ENCODE measurements around the gene NUP93. TPM values are rescaled to one million over a fixed set of nuclear protein-coding genes. Genes with fewer than 3 reads are reported as not detected.

The NUP93 gene
- polyA plus RNA-seq, 1 of the 3 experiments (the other 2 are of a cell fraction): 43.1 TPM

- CTCF ChIA-PET: interaction anchor here (1.0 to 3.6 kb wide), 5 partner anchors 10 to 95 kb away, joined by 3 to 18 read pairs (median 3); no protein-coding TSS in a partner anchor
- no peak for TF ChIP-seq ZBTB33 (IDR thresholded peaks at IDR 0.05; ENCODE audit: borderline replicate concordance, low read depth)
- TF ChIP-seq FOSL2 (IDR thresholded peaks at IDR 0.05; ENCODE audit: borderline replicate concordance, low read depth): no peak
- TF ChIP-seq ELF1 (IDR thresholded peaks at IDR 0.05): no peak
- no peak for TF ChIP-seq TCF12 (IDR thresholded peaks at IDR 0.05)
- TF ChIP-seq RFX5 (IDR thresholded peaks at IDR 0.05; ENCODE audit: low read length): no peak
- no peak for TF ChIP-seq FOXM1 (IDR thresholded peaks at IDR 0.05; ENCODE audit: low read depth)
- no peak for TF ChIP-seq MXI1 (IDR thresholded peaks at IDR 0.05; ENCODE audit: low read depth, low read length)
- TF ChIP-seq FOXJ3 (CRISPR knock-in tag; IDR thresholded peaks at IDR 0.05): no peak
- no peak for TF ChIP-seq TEAD4 (IDR thresholded peaks at IDR 0.05; ENCODE audit: borderline replicate concordance, insufficient read depth)
- TF ChIP-seq PBX3 (IDR thresholded peaks at IDR 0.05): no peak
- no peak for TF ChIP-seq SMC3 (IDR thresholded peaks at IDR 0.05; ENCODE audit: low read depth, low read length)
- no peak for TF ChIP-seq REST (IDR thresholded peaks at IDR 0.05; ENCODE audit: low read depth, low read length)
- TF ChIP-seq USF2 (IDR thresholded peaks at IDR 0.05; ENCODE audit: borderline replicate concordance, low read depth, low read length): no peak
- TF ChIP-seq EP300 (IDR thresholded peaks at IDR 0.05; ENCODE audit: borderline replicate concordance in 1 of 2, low read depth in 1 of 2, low read length in 1 of 2): no peak
- no peak for TF ChIP-seq SIN3A (IDR thresholded peaks at IDR 0.05; ENCODE audit: borderline replicate concordance, low read depth, low read length)
- TF ChIP-seq CHD2 (IDR thresholded peaks at IDR 0.05; ENCODE audit: low read length, partially characterized antibody): no peak
- TF ChIP-seq YY1 (IDR thresholded peaks at IDR 0.05; ENCODE audit: low read depth): no peak
- no peak for TF ChIP-seq MEF2A (IDR thresholded peaks at IDR 0.05; ENCODE audit: borderline replicate concordance, low read depth)
- no peak for TF ChIP-seq TAF1 (IDR thresholded peaks at IDR 0.05; ENCODE audit: borderline replicate concordance, low read depth, low read length)
- no peak for TF ChIP-seq JUND (IDR thresholded peaks at IDR 0.05)
These were observed 127.0 kb downstream of the NUP93 start for GRCh38 chr16:56856876-56857447.

More at GRCh38 chr16:56856876-56857447, 127.0 kb downstream of the NUP93 start:
- H3K36me3 ChIP-seq (replicated peaks in 1 of 2; ENCODE audit: control insufficient read depth in 1 of 2, insufficient read depth in 2 of 2, low read length in 1 of 2): no peaks in the 10 kb centered on the region
- no peak overlapping the region for H2AFZ ChIP-seq (ENCODE audit: low read depth)
- no peaks in the 10 kb centered on the region for H3K9me3 ChIP-seq
- no peaks in the 10 kb centered on the region for H3K27me3 ChIP-seq (ENCODE audit: insufficient read depth)
- no peaks in the 10 kb centered on the region for H3K9me2 ChIP-seq
- no peak overlapping the region for H3K4me2 ChIP-seq
- H3K27ac ChIP-seq (ENCODE audit: low read depth in 2 of 2, low read length in 1 of 2): no peak overlapping the region
- POLR2A ChIA-PET: no interaction called here
- H3K4me3 ChIP-seq (ENCODE audit: low read depth in 2 of 2, low read length in 1 of 2): no peak overlapping the region
- H3K9ac ChIP-seq: no peak overlapping the region
- peaks cover 0 to 19% of the 10 kb centered on the region in 2 experiments; a peak in 2 of 4 replicates for H3K4me1 ChIP-seq (ENCODE audit: control insufficient read depth in 1 of 2, insufficient read depth in 2 of 2, low read depth in 1 of 2, low read length in 1 of 2)
- WGBS (ENCODE audit: low lambda C conversion rate): 61% methylated on average over 6 of the region's 6 CpGs
- no peaks in the 10 kb centered on the region for H3F3A ChIP-seq (replicated peaks; ENCODE audit: insufficient read depth)
- no peaks in the 10 kb centered on the region for H3K79me2 ChIP-seq (ENCODE audit: insufficient read depth)
- no peak for DNase-seq
- no peaks in the 10 kb centered on the region for H4K20me1 ChIP-seq (ENCODE audit: insufficient read depth)
